ENCODE measurements around the gene MSL3. TPM values are rescaled to one million over a fixed set of nuclear protein-coding genes. Genes with fewer than 3 reads are reported as not detected.

MSL3 gene
- total and polyA plus RNA-seq, 2 of the 8 experiments (the other 6 are each of a cell fraction or from before 2014, with no cell fraction given) = 10.6 to 12.3 TPM

GRCh38 chrX:11740794-11741193, 17.2 kb upstream of the MSL3 start (continued):
- TF ChIP-seq RNF2 (IDR thresholded peaks at IDR 0.05; ENCODE audit: borderline replicate concordance, low read depth, low read length, missing control alignments, poor library complexity, severe bottlenecking) = no peak
- no peak for TF ChIP-seq SIX5 (IDR thresholded peaks at IDR 0.05; ENCODE audit: low read depth, low read length)
- TF ChIP-seq NRF1 (IDR thresholded peaks at IDR 0.05; ENCODE audit: low read depth, low read length) = no peak
- no peak for TF ChIP-seq KDM1A (IDR thresholded peaks at IDR 0.05; ENCODE audit: borderline replicate concordance, low read length)
- no peak for TF ChIP-seq POLR2AphosphoS5 (IDR thresholded peaks at IDR 0.05; ENCODE audit: low read depth, low read length)
- TF ChIP-seq RAD21 (IDR thresholded peaks at IDR 0.05 in 1 of 2, conservative IDR thresholded peaks at IDR 0.05 in 1 of 2; ENCODE audit: low read depth in 2 of 2, low read length in 2 of 2) = no peak

Measured in H1 (cell line).